Stimulated activated naive CD4-positive, alpha-beta T cell (primary cell): ENCODE data around the gene NPIPB6.
A peak's percentile ranks its signal among the peaks of the same experiment; 100 is the strongest.
"Not testable (repeated sequence)": the region's sequence is repeated elsewhere in the genome, so short reads cannot be mapped to it uniquely, and the experiment has no call there.

Source experiments
- DNase-seq, 6 experiments: peaks; one replicate each; lab custom pipeline; 2025; lab: John Stamatoyannopoulos, UW

The NPIPB6 gene

GRCh38 chr16:28363408-28363807, at the start of gene NPIPB6:
Gene NPIPB6, minus strand, starts transcription at chr16:28363508. Its CDS starts 686 bp downstream, at chr16:28362822.
- DNase-seq = not testable (repeated sequence)

- DNase-seq = not testable (repeated sequence)
These were observed 40.1 kb upstream of the NPIPB6 start, which contains the start of gene EIF3CL for GRCh38 chr16:28403220-28404072. Gene EIF3CL, minus strand, starts transcription at chr16:28403841. Its CDS starts 223 bp downstream, at chr16:28403618.

GRCh38 chr16:28392054-28392453, 28.7 kb upstream of the NPIPB6 start:
- DNase-seq = not testable (repeated sequence)

- not testable (repeated sequence) for DNase-seq
These were observed 19.0 kb upstream of the NPIPB6 start for GRCh38 chr16:28382177-28382867.

DNA sequence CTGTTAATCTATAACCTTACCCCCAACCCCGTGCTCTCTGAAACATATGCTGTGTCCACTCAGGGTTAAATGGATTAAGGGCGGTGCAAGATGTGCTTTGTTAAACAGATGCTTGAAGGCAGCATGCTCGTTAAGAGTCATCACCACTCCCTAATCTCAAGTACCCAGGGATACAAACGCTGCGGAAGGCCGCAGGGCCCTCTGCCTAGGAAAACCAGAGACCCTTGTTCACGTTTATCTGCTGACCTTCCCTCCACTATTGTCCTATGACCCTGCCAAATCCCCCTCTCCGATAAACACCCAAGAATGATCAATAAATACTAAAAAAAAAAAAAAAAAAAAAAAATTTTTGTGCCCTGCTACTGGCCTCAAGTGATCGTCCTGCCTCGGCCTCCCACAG, 14.5 kb upstream of the NPIPB6 start:
- DNase-seq = not testable (repeated sequence)

GRCh38 chr16:28377108-28377625, 13.9 kb upstream of the NPIPB6 start:
- not testable (repeated sequence) for DNase-seq

DNA sequence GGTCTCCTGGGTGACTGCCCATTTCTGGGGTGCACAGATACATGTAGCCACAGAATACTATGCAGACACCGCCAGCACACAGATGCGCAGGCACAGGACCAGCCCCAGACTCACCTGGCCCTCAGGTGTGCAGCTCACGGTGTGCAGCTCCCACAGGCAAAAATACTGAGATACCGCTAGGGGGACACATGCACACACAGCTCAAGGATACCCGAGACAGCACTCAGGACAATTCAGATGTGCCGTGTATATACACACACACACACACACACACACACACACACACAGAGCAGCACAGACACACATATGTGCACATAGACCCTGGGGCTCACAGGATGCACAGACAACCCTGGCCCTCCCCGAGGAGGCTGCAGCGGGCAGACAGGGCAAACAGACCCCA, 11.8 kb upstream of the NPIPB6 start:
- not testable (repeated sequence) for DNase-seq

DNA sequence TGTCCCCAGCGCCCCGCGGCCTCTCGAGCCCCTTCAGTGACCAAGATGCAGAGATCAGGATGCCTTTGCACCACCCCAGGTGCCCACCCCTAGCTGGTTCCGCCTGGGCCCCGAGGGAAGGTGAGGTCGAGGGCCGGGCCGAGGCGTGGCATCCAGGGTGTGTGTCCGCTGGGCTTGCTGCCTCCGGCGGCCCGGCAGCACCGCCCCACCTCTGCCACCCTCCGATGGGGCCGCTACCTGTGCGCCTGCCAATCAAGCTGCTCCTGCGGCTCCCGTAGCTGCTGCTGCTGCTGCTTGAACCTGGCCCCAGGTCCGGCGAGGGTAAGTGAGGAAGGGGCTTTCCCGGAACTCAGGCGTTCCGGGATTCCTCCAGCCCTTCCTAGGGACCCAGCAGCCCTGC, 11.0 kb upstream of the NPIPB6 start:
- not testable (repeated sequence) for DNase-seq

DNA sequence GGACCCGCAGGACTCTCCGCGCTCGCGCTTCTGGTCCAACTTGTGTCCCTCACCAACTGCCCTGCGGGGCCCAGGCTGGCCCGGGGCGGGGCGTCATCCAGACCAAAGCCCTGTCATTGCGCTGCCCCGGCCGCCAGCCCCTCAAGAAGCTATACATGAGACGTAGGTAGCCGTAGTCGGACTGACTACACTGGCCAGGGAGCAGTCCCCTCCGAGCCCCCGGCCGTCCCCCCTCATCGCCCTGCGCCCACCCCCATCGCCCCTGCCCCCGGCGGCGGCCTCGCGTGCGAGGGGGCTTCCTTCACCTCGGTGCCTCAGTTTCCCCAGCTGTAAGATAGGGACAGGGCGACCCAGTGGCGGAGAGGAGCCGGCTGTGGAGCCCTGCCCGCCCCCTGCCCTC, 4.6 kb upstream of the NPIPB6 start:
- not testable (repeated sequence) for DNase-seq

GRCh38 chr16:28364268-28365173, 1.2 kb upstream of the NPIPB6 start:
- not testable (repeated sequence) for DNase-seq

DNA sequence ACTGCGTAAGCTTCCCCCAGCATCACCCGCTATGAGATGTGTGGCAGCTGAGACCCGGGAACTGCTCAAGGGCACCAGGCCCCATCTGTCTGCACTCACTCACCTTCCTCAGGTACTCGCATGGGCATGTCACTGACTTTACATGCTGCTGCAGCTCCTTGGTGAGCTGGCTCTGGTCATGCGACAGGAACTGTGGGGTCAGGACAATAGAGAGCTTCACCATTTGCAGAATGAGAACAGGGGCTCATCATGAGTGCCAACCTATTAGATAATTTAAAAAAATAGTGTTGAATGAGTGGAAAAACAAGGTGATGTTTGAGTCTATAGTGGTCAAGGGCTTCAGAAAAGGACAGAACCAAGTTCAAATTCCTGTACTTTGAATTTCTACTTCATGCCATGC, 708 bp downstream of the NPIPB6 start:
- DNase-seq = not testable (repeated sequence)

GRCh38 chr16:28338230-28338629, 25.1 kb downstream of the NPIPB6 start:
- not testable (repeated sequence) for DNase-seq

- not testable (repeated sequence) for DNase-seq
These were observed 26.2 kb downstream of the NPIPB6 start for GRCh38 chr16:28336940-28337710.

DNA sequence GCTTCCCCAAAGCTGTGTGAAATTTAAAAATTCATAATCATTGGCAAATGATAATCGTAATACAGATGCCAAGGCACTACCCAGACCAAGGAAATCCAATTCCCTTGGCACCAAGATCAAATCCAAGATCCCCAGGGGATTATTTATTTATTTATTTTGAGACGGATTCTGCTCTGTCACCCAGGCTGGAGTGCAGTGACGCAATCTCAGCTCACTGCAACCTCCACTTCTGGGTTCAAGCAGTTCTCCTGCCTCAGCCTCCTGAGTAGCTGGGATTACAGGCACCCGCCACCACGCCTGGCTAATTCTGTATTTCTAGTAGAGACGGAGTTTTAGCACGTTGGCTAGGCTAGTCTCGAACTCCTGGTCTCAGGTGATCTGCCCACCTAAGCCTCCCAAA, 27.6 kb downstream of the NPIPB6 start:
- DNase-seq = not testable (repeated sequence)

GRCh38 chr16:28332632-28333031, 30.7 kb downstream of the NPIPB6 start:
- not testable (repeated sequence) for DNase-seq

GRCh38 chr16:28330981-28331380, 32.3 kb downstream of the NPIPB6 start:
- DNase-seq = not testable (repeated sequence)

- peak in 3 of 6 experiments; percentile 7 to 17 (median 8) for DNase-seq
These were observed 33.1 kb downstream of the NPIPB6 start for GRCh38 chr16:28330232-28330631.

GRCh38 chr16:28326881-28327610, 36.3 kb downstream of the NPIPB6 start:
- peak; percentile 25 to 62 (median 40) for DNase-seq

GRCh38 chr16:28324887-28325279, 38.4 kb downstream of the NPIPB6 start:
- no peak for DNase-seq
